Measurements from ENCODE around the gene ZNF337. TPM values are rescaled to one million over a fixed set of nuclear protein-coding genes. Genes with fewer than 3 reads are reported as not detected.

ZNF337 gene
- total and polyA plus RNA-seq, 2 of the 13 experiments (the other 11 are each of a cell fraction or from before 2014, with no cell fraction given), result 17.0 to 19.6 TPM

- peak; percentile 100 for TF ChIP-seq ZBTB25 (CRISPR knock-in tag; IDR thresholded peaks at IDR 0.05)
- TF ChIP-seq ASH2L (IDR thresholded peaks at IDR 0.05; ENCODE audit: insufficient read length, low read depth, low read length), result peak; percentile 98
- peak; percentile 16; the same call in 1 of the 2 replicates for TF ChIP-seq ONECUT2 (CRISPR knock-in tag; IDR thresholded peaks at IDR 0.05)
- no peak for TF ChIP-seq CBX2 (IDR thresholded peaks at IDR 0.05; ENCODE audit: low read depth, low read length)
- no peak for TF ChIP-seq CBX2 (CRISPR knock-in tag; IDR thresholded peaks at IDR 0.05; ENCODE audit: low read depth)
- peak; percentile 92; the same call in 1 of the 2 replicates for TF ChIP-seq ZNF337 (CRISPR knock-in tag; IDR thresholded peaks at IDR 0.05; ENCODE audit: borderline replicate concordance, low read depth)
- peak; percentile 94 for TF ChIP-seq CHCHD3 (CRISPR knock-in tag; IDR thresholded peaks at IDR 0.05)
- peak; percentile 99 for TF ChIP-seq TARDBP (CRISPR knock-in tag; IDR thresholded peaks at IDR 0.05)
- TF ChIP-seq ZNF878 (CRISPR knock-in tag; IDR thresholded peaks at IDR 0.05), result peak; percentile 65; the same call in 1 of the 2 replicates
- peak; percentile 82; the same call in 1 of the 2 replicates for TF ChIP-seq ZNF749 (CRISPR knock-in tag; IDR thresholded peaks at IDR 0.05; ENCODE audit: borderline replicate concordance)
- TF ChIP-seq ESRRA (CRISPR knock-in tag; IDR thresholded peaks at IDR 0.05; ENCODE audit: low read depth), result peak; percentile 79
- TF ChIP-seq, protein P1, sequence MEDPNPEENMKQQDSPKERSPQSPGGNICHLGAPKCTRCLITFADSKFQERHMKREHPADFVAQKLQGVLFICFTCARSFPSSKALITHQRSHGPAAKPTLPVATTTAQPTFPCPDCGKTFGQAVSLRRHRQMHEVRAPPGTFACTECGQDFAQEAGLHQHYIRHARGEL (CRISPR knock-in tag; IDR thresholded peaks at IDR 0.05), result no peak; the same call in 1 of the 2 replicates
- TF ChIP-seq, protein P2, sequence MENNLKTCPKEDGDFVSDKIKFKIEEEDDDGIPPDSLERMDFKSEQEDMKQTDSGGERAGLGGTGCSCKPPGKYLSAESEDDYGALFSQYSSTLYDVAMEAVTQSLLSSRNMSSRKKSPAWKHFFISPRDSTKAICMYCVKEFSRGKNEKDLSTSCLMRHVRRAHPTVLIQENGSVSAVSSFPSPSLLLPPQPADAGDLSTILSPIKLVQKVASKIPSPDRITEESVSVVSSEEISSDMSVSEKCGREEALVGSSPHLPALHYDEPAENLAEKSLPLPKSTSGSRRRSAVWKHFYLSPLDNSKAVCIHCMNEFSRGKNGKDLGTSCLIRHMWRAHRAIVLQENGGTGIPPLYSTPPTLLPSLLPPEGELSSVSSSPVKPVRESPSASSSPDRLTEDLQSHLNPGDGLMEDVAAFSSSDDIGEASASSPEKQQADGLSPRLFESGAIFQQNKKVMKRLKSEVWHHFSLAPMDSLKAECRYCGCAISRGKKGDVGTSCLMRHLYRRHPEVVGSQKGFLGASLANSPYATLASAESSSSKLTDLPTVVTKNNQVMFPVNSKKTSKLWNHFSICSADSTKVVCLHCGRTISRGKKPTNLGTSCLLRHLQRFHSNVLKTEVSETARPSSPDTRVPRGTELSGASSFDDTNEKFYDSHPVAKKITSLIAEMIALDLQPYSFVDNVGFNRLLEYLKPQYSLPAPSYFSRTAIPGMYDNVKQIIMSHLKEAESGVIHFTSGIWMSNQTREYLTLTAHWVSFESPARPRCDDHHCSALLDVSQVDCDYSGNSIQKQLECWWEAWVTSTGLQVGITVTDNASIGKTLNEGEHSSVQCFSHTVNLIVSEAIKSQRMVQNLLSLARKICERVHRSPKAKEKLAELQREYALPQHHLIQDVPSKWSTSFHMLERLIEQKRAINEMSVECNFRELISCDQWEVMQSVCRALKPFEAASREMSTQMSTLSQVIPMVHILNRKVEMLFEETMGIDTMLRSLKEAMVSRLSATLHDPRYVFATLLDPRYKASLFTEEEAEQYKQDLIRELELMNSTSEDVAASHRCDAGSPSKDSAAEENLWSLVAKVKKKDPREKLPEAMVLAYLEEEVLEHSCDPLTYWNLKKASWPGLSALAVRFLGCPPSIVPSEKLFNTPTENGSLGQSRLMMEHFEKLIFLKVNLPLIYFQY (CRISPR knock-in tag; IDR thresholded peaks at IDR 0.05; ENCODE audit: borderline replicate concordance), result peak; percentile 99
- TF ChIP-seq KMT2B (CRISPR knock-in tag; IDR thresholded peaks at IDR 0.05), result peak; percentile 97
- peak; percentile 99 for TF ChIP-seq HDAC1 (CRISPR knock-in tag; IDR thresholded peaks at IDR 0.05)
- TF ChIP-seq, protein P3, sequence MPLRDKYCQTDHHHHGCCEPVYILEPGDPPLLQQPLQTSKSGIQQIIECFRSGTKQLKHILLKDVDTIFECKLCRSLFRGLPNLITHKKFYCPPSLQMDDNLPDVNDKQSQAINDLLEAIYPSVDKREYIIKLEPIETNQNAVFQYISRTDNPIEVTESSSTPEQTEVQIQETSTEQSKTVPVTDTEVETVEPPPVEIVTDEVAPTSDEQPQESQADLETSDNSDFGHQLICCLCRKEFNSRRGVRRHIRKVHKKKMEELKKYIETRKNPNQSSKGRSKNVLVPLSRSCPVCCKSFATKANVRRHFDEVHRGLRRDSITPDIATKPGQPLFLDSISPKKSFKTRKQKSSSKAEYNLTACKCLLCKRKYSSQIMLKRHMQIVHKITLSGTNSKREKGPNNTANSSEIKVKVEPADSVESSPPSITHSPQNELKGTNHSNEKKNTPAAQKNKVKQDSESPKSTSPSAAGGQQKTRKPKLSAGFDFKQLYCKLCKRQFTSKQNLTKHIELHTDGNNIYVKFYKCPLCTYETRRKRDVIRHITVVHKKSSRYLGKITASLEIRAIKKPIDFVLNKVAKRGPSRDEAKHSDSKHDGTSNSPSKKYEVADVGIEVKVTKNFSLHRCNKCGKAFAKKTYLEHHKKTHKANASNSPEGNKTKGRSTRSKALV (CRISPR knock-in tag; IDR thresholded peaks at IDR 0.05), result peak; percentile 98
- peak; percentile 94 for TF ChIP-seq CREB1 (IDR thresholded peaks at IDR 0.05)
- peak; percentile 96 for TF ChIP-seq CREB1 (CRISPR knock-in tag; IDR thresholded peaks at IDR 0.05)
- peak; percentile 56; the same call in 1 of the 2 replicates for TF ChIP-seq SIN3B (IDR thresholded peaks at IDR 0.05; ENCODE audit: low read length)
- TF ChIP-seq NR1H2 (CRISPR knock-in tag; IDR thresholded peaks at IDR 0.05; ENCODE audit: borderline replicate concordance, low read depth), result peak; percentile 96; the same call in 1 of the 2 replicates
- TF ChIP-seq ZFP36L2 (CRISPR knock-in tag; IDR thresholded peaks at IDR 0.05), result peak; percentile 80
- peak; percentile 100 for TF ChIP-seq KDM2A (CRISPR knock-in tag; IDR thresholded peaks at IDR 0.05; ENCODE audit: borderline replicate concordance, low read depth)
- peak; percentile 88; the same call in 1 of the 2 replicates for TF ChIP-seq MZF1 (CRISPR knock-in tag; IDR thresholded peaks at IDR 0.05; ENCODE audit: borderline replicate concordance)
Observed at GRCh38 chr20:25696371-25697131, at the start of gene ZNF337 (continued).
